OCI-LY3 (cell line): ENCODE results near the gene C1QTNF1.

Experiments
- H2AFZ ChIP-seq: fragments of 200-600, 300-600 bp; shearing (Covaris generic); 2 replicates; pipeline ENCODE4 v1.6.0; 2014; ENCODE audit warnings: antibody characterized with exemption, low read depth, low read length
- H3K27ac ChIP-seq: fragments of 200-600, 300-600 bp; sonication (generic); 2 replicates; pipeline ENCODE4 v1.5.1; 2014; ENCODE audit warnings: mild to moderate bottlenecking, low read length, moderate library complexity, mixed read lengths
- H3K27me3 ChIP-seq: fragments of 200-600, 300-600 bp; sonication (generic); 2 replicates; pipeline ENCODE4 v1.6.1; 2014; ENCODE audit warnings: low read depth, low read length, mixed read lengths
- H3K36me3 ChIP-seq: fragments of 200-600, 300-600 bp; sonication (generic); replicated peaks from 2 replicates; pipeline ENCODE3; 2014; ENCODE audit warnings: low read depth, low read length, mixed read lengths
- H3K4me1 ChIP-seq: fragments of 300-600, 200-600 bp; sonication (generic); 2 replicates; pipeline ENCODE4 v1.6.1; 2014; ENCODE audit warnings: low read length, mixed read lengths
- H3K4me2 ChIP-seq: fragments of 200-600, 300-600 bp; sonication (generic); 2 replicates; pipeline ENCODE4 v1.6.1; 2014; ENCODE audit warnings: low read length, mixed read lengths
- H3K4me3 ChIP-seq: fragments of 300-600, 200-600 bp; sonication (generic); 2 replicates; pipeline ENCODE4 v1.5.1; 2014; ENCODE audit warnings: antibody characterized with exemption, mild to moderate bottlenecking, low read length, moderate library complexity
- H3K79me2 ChIP-seq: fragments of 300-600, 200-600 bp; shearing (Covaris generic); 2 replicates; pipeline ENCODE4 v1.6.1; 2014; ENCODE audit warnings: mild to moderate bottlenecking, low read length, mixed read lengths
- H3K9ac ChIP-seq: fragments of 300-600, 200-600 bp; shearing (Covaris generic); 2 replicates; pipeline ENCODE4 v1.6.0; 2014; ENCODE audit warnings: mild to moderate bottlenecking, low read length, moderate library complexity
- H3K9me3 ChIP-seq: fragments of 200-600, 300-600 bp; shearing (Covaris generic); 2 replicates; pipeline ENCODE4 v1.6.1; 2014; ENCODE audit warnings: low read length, mixed read lengths; ENCODE audit not compliant: insufficient read depth
- H4K20me1 ChIP-seq: fragments of 200-600, 300-600 bp; sonication (generic); 2 replicates; pipeline ENCODE4 v1.6.1; 2016; ENCODE audit warnings: low read length, mixed read lengths; ENCODE audit not compliant: insufficient read depth
- CTCF ChIP-seq: fragments of 200-600, 300-600 bp; sonication (generic); IDR thresholded peaks from 2 replicates; pipeline ENCODE4 v1.5.1; 2014; ENCODE audit warnings: antibody characterized with exemption, low read length, low read depth
- EZH2phosphoT487 ChIP-seq: fragments of 200-600 bp; shearing (Covaris generic); IDR thresholded peaks from 2 replicates; pipeline ENCODE4 v1.6.1; 2018; ENCODE audit warnings: antibody characterized with exemption, mixed run types, low read depth

C1QTNF1 gene

GRCh38 chr17:78997881-78998280, 26.1 kb upstream of the C1QTNF1 start:
- H3K9ac ChIP-seq = no peak overlapping the region
- no peak overlapping the region for H2AFZ ChIP-seq
- no peak overlapping the region for H3K27ac ChIP-seq
- no peaks in the 10 kb centered on the region for H3K9me3 ChIP-seq
- no peak overlapping the region for H3K4me2 ChIP-seq
- H3K27me3 ChIP-seq = no peaks in the 10 kb centered on the region
- H3K4me1 ChIP-seq = no peaks in the 10 kb centered on the region
- no peak for TF ChIP-seq CTCF
- no peak for TF ChIP-seq EZH2phosphoT487
- peaks cover 22% of the 10 kb centered on the region; the same call in 1 of the 2 replicates for H4K20me1 ChIP-seq
- peaks cover 25% of the 10 kb centered on the region for H3K79me2 ChIP-seq
- H3K4me3 ChIP-seq = no peak overlapping the region
- peaks cover 16% of the 10 kb centered on the region for H3K36me3 ChIP-seq

- TF ChIP-seq CTCF (no peak), EZH2phosphoT487 (no peak)
- Histone ChIP-seq H3K9me3 (no peaks in the 10 kb centered on the region), H2AFZ (no peak overlapping the region), H3K4me1 (no peaks in the 10 kb centered on the region), H3K4me2 (no peak overlapping the region), H3K27me3 (no peaks in the 10 kb centered on the region), H3K79me2 (peaks cover 31% of the 10 kb centered on the region), H3K27ac (no peak overlapping the region), H3K9ac (no peak overlapping the region), H4K20me1 (peaks cover 22% of the 10 kb centered on the region; the same call in 1 of the 2 replicates), H3K4me3 (no peak overlapping the region), H3K36me3 (peaks cover 13% of the 10 kb centered on the region)
Observed at GRCh38 chr17:78998311-78999055, 25.5 kb upstream of the C1QTNF1 start.

GRCh38 chr17:78999056-78999768, 24.8 kb upstream of the C1QTNF1 start:
- H3K4me2 ChIP-seq = no peak overlapping the region
- H3K9ac ChIP-seq = no peak overlapping the region
- H3K4me1 ChIP-seq = no peaks in the 10 kb centered on the region
- no peak for TF ChIP-seq EZH2phosphoT487
- TF ChIP-seq CTCF = no peak
- H3K4me3 ChIP-seq = no peak overlapping the region
- no peaks in the 10 kb centered on the region for H3K9me3 ChIP-seq
- peaks cover 22% of the 10 kb centered on the region; the same call in 1 of the 2 replicates for H4K20me1 ChIP-seq
- no peak overlapping the region for H3K27ac ChIP-seq
- peaks cover 8% of the 10 kb centered on the region for H3K36me3 ChIP-seq
- no peak overlapping the region for H2AFZ ChIP-seq
- peaks cover 34% of the 10 kb centered on the region for H3K79me2 ChIP-seq
- H3K27me3 ChIP-seq = no peaks in the 10 kb centered on the region

- H3K36me3 ChIP-seq = peaks cover 8% of the 10 kb centered on the region
Observed at GRCh38 chr17:78999947-79000395, 24.0 kb upstream of the C1QTNF1 start.

More at GRCh38 chr17:78999947-79000395, 24.0 kb upstream of the C1QTNF1 start:
- Histone ChIP-seq H3K9ac (no peak overlapping the region), H3K27me3 (no peaks in the 10 kb centered on the region), H3K9me3 (no peaks in the 10 kb centered on the region), H3K79me2 (peaks cover 34% of the 10 kb centered on the region), H3K4me1 (no peaks in the 10 kb centered on the region), H2AFZ (no peak overlapping the region), H3K27ac (no peak overlapping the region), H3K4me2 (no peak overlapping the region), H4K20me1 (peaks cover 22% of the 10 kb centered on the region; the same call in 1 of the 2 replicates), H3K4me3 (no peak overlapping the region)
- no peak for TF ChIP-seq EZH2phosphoT487
- no peak for TF ChIP-seq CTCF
